Measurements from ENCODE around the gene LENG1. TPM values are rescaled to one million over a fixed set of nuclear protein-coding genes. Genes with fewer than 3 reads are reported as not detected.
A peak's percentile ranks its signal among the peaks of the same experiment; 100 is the strongest.
"Not testable (repeated sequence)": the region's sequence is repeated elsewhere in the genome, so short reads cannot be mapped to it uniquely, and the experiment has no call there.

Gene LENG1
- 10 to 100 TPM in 1 of 5 donors, 1 to 10 TPM in 4; 6.5 to 12.3 (median 7.9) TPM for polyA plus RNA-seq (ENCODE audit: insufficient read depth in 1 of 5, insufficient read length in 5 of 5, low replicate concordance in 1 of 5)
- long read RNA-seq, donor 1, transcript LENG1-201 (4 exons, 1,542 nt): major isoform, 10 of 18 reads
- long read RNA-seq, donor 1, partial matches to known transcripts: 8 of 18 reads
- long read RNA-seq, donor 1, other reads (novel, unspliced or antisense): 0 of 18 reads
- long read RNA-seq, donor 2, transcript LENG1-201 (4 exons, 1,542 nt): major isoform, 6 of 6 reads
- long read RNA-seq, donor 2, partial matches to known transcripts: 0 of 6 reads
- long read RNA-seq, donor 2, other reads (novel, unspliced or antisense): 0 of 6 reads
- long read RNA-seq, donor 3, transcript LENG1-201 (4 exons, 1,542 nt): major isoform, 10 of 10 reads
- long read RNA-seq, donor 3, partial matches to known transcripts: 0 of 10 reads
- long read RNA-seq, donor 3, other reads (novel, unspliced or antisense): 0 of 10 reads
- long read RNA-seq, donor 4, partial matches to known transcripts: 0 of 1 reads
- long read RNA-seq, donor 4, other reads (novel, unspliced or antisense): 0 of 1 reads
- long read RNA-seq, donor 5, transcript LENG1-201 (4 exons, 1,542 nt): major isoform, 5 of 5 reads
- long read RNA-seq, donor 5, partial matches to known transcripts: 0 of 5 reads
- long read RNA-seq, donor 5, other reads (novel, unspliced or antisense): 0 of 5 reads
- long read RNA-seq, donor 6, transcript LENG1-201 (4 exons, 1,542 nt): major isoform, 5 of 5 reads
- long read RNA-seq, donor 6, partial matches to known transcripts: 0 of 5 reads
- long read RNA-seq, donor 6, other reads (novel, unspliced or antisense): 0 of 5 reads
- long read RNA-seq, donor 7, transcript LENG1-201 (4 exons, 1,542 nt): major isoform, 7 of 7 reads
- long read RNA-seq, donor 7, partial matches to known transcripts: 0 of 7 reads
- long read RNA-seq, donor 7, other reads (novel, unspliced or antisense): 0 of 7 reads
- long read RNA-seq, donor 8, partial matches to known transcripts: 0 of 4 reads
- long read RNA-seq, donor 8, other reads (novel, unspliced or antisense): 0 of 4 reads

DNA sequence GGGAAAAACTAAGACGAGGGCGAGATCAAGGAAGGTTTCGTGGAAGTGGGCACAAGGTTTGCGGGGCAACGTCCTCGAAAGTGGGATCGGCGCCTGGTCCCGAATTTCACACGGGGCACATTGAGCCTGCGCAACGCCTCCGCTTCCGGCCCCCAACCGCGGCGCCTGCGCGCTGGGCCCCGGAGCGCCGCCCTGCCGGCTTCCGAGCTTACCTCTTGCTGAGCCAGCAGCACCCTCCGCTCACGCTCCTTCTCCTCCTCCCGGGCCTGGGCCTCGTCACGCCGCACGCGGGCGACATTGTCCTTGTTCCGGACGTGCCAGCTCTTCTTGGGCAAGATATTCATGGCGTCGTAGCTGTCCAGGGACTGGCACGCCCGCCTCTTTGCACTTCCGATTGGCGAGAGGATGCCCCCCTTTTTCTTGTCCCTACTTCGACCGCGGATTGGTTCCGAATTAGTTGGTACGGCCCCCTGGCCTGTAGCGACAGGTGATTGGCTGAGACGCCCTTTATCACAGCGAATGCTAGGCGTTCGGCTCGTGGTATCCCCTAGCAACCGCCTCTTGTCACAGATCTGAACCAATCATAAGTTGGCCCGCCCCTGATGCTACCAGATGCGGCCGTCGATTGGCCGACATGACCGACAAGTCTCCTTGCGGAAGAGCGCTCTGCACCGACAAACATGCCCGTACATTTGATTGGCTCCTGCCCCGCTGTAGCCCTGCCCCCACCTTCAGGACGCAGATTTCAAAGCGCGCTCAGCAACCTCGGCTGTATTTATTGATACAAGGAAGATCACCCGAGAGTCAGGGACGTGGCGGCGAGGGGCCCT, at the start of gene LENG1:
LENG1 (minus strand) TSS at position 370 of the 830 bp plus-strand sequence; CDS start at position 344, 26 bp downstream.
- DNase-seq: peak; percentile 99 to 100

DNA sequence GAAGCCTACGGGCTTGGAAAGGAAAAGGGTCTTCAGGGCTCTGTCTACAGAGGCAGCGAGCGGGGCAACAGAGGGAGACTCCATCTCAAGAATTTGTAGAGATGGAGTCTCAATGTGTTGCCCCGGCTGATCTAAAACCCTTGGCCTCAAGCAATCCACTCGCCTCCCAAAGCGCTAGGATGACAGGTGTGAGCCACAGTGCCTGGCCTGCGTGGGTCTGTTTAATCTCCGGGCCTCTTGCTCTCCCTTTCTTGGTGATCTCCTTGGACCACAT, 49.2 kb upstream of the LENG1 start:
- DNase-seq: no peak

DNA sequence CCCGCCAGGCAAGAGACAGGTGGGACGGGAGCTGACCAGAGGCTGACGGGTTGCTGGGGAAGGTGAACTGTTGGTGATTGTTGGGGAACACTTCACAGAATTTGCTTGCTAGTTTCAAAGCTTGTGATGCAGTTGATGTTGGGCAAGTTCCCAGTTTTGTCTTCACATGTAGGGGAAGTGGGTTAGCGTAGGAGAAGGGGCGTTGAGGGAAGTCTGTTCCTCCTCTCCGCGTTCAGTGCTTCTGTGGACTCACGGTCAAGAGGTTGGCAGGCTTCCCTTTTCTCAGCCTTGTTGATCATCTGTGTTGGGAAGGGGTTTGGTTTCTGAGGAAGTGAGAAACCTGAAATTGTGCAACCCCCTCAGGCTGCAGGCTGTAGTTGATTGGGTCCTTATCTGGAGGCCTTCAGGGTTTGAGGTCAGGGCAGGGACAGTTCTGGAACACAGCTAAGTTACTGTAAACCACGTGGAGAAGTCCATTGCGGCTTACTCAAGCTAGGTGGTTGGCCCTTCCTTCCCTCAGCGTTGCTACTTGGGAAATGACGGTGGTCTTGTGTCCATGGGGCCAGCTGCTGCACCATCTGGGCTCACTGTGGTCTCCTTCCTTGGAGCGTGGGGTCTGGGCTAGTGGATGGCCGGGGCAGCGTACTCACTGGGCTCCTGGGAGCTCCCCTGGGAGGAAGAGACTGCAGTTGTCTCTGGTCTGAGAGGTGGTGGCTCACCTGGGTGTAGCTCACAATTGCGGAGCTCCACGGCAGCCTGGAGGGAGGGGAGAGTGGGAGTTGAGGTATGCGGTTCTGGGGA, 48.7 kb upstream of the LENG1 start:
- peak; percentile 79 to 81 for DNase-seq

DNA sequence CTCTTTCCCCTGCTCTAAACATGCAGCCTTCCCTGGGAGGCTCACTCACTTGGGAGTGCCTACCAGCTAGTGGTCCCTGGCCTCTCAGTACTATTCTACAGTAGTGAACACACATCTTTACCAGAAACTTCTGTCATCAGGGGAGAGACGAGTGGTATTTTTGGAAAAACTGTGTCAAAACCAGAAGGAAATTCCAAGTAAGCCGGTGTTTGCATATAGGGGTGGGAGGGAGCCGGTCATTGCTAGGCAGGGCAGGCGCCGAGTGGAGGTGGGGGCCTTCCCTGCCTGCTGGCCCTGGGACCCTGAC, 48.1 kb upstream of the LENG1 start:
- DNase-seq: no peak

DNA sequence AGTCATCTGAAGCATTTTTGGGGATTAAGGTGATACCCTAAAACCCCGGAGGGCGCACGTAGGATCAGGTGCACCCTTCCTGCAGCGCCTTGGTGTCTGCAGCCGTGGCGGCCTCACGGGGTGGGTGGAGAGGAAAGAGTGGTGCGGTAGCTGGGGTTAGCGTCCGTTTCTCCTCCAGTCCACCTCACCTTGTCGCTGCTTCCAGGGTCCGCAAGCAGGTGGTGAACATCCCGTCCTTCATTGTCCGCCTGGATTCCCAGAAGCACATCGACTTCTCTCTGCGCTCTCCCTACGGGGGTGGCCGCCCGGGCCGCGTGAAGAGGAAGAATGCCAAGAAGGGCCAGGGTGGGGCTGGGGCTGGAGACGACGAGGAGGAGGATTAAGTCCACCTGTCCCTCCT, 47.7 kb upstream of the LENG1 start:
- DNase-seq: not testable (repeated sequence)

DNA sequence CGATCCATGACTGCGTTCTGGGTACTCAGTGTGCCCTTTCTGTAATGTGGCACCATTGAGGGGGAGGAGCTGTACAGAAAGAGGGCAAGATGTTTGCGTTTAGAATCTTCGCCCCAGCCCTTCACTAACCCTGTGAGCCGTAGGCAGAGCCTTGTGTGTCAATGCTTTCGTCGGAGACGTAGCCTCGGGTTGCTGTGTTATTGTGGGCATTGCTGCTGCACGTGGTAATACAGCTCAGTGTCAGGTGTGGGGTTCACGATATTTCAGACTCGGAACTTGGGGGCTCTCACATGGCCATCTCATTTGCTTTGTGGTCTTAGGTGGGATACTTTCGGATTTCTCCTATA, 47.3 kb upstream of the LENG1 start:
- DNase-seq: no peak

DNA sequence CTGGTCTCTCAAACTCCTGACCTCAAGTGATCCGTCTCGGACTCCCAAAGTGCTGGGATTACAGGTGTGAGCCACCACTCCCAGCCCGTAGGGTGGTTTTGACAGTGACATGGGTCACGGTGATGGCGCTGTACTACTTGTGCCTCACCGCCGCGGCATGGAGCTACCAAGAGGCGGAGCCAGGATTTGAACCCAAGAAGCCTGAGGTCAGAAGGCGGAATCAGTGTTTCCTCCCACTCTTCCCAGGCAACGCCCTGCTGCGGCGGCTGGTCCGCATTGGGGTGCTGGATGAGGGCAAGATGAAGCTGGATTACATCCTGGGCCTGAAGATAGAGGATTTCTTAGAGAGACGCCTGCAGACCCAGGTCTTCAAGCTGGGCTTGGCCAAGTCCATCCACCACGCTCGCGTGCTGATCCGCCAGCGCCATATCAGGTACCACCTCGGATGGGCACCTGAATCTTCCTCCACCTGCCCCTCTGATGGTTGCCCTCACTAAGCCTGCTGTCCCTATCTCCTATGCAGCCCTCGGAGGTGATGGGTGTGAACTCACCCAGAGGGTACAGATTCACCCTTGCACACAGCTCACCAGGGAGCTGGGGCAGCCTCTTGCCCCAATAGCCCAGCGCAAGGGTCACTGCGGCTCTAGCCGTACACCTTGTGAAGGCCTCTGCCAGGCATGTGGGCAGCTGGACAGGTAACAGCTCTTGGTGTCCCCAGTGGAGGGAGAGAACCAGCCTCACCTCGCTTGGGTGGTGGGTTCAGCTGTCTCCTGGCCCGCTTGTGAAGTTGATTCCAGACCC, 46.7 kb upstream of the LENG1 start:
- DNase-seq: no peak

DNA sequence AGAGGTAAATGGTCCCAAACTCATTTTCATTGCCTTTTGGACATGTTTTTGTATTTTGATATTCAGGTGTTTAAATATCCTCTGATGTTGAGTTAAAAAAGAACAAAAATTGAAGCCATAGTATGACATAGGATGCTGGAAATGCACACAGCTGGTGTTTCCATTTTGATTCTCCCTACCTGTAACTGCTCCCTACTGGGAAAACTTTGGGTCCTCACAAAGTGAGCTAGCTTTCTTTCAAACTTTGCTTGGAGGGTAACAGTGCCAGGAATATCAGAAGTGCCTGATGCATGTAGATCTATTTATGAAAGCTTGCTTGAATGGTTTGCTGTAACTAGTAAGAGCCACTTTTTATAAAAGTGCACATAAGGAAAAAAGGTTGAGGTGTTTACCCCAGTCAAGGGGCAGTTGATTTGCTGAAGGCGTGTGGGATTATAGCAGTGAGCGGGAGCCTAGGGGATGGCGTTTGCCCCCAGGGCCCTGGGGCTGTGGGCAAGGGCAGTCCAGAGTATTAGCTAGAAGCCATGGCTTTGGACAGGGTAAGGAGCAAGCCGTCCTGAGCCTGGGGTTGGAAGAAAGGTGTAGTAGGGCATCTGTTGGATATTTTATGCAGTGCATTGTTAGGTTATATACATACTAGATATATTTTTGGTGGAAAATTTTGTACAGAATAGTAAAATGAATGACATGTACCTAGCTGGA, 45.4 kb upstream of the LENG1 start:
- no peak for DNase-seq

DNA sequence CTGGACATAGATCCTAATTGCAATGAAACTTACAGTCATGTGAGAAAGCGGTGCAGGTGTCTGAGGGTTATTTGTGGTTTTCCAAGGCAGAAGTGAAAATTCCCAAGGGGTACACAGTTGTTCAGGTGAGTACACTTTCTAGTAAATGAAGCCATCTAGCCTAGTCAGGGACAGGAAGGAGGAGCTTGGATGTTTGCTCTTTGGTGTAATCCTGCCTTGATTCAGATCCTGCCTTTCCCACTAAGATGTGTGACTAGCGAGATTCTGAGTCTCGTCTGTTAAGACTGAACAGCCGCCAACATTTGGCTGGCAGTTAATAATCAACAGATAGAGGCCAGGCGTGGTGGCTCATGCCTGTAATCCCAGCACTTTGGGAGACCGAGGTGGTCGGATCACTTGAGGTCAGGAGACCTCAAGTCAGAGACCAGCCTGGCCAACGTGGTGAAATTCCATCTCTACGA, 43.7 kb upstream of the LENG1 start:
- no peak for DNase-seq

DNA sequence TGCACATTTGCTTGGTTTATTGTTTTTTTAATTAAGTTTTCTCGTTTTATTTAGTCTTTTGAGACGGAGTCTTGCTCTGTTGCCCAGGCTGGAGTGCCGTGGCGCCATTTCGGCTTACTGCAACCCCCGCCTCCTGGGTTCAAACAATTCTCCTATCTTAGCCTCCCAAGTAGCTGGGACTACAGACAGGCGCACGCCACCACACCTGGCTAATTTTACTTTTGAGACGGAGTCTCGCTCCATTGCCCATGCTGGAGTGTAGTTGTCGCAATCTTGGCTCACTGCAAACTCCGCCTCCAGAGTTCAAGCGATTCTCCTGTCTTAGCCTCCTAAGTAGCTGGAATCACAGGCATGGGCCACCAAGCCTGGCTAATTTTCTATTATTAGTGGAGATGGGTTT, 42.5 kb upstream of the LENG1 start:
- no peak for DNase-seq

DNA sequence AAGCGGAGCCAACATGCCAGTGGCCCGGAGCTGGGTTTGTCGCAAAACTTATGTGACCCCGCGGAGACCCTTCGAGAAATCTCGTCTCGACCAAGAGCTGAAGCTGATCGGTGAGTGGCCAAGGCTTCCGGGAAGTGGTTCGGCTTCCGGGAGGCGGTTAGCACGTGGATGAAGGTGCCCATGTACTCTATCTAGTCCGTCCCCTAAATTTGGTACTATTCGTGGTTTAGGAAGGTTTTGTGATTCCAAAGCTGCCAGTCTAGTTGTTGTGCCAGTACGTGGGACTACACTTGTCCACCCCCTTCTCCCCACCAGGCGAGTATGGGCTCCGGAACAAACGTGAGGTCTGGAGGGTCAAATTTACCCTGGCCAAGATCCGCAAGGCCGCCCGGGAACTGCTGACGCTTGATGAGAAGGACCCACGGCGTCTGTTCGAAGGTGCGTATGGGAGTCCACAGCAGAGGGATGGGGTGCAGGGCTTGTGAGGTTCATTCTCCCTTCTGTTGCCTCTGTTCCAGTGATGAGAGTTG, 41.7 kb upstream of the LENG1 start:
- DNase-seq: no peak

DNA sequence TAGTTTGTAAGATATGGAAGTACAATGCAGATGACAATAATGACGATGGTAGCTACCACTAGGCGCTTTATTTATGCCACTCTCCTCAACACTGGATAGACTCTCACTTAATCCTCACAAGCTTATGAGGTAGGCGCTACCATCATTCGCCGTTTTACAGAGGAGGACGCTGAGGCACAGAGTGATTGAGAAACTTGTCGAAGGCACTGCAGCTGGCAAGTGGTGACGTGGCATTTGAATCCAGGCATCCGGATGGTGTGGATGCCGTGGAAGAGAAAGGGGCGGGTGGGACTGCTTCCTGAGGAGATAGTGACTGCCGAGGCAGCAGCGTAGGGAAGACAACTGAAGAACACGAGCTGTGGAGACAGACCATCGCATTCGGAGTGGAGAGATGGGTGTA, 39.9 kb upstream of the LENG1 start:
- no peak for DNase-seq

DNA sequence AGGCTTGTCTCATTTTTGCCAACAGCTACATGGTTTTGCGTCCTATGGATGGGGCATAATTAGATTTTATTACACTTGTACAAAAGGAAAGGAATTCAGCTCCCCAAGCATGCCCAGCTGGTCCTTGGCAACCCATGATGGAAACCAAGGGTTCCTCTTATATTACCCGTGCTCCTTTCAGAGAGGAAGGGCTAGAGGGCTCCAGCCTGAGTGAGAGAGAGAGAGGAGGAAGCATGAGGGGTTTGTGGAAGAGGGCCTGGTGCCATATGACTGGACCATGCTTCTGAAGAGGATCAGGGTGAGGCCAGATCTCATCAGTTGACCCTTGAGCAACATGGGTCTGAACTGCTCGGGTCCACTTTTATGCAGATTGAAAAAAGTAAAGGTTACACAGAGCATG, 37.6 kb upstream of the LENG1 start:
- DNase-seq: no peak

DNA sequence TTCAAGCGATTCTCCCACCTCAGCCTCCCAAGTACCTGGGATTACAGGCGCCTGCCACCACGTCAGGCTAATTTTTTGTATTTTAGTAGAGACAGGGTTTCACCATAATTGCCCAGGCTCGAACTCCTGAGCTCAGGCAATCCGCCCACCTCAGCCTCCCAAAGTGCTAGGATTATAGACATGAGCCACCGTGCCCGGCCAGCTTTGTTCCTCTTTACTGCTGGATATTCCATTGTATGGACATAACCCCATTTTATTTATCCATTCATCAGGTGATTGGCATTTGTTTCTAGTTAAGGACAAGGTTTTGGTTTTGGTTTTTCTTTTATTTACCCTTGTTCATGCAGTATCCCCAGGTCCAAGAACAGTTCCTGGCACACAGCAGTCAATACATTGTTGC, 37.0 kb upstream of the LENG1 start:
- no peak for DNase-seq

DNA sequence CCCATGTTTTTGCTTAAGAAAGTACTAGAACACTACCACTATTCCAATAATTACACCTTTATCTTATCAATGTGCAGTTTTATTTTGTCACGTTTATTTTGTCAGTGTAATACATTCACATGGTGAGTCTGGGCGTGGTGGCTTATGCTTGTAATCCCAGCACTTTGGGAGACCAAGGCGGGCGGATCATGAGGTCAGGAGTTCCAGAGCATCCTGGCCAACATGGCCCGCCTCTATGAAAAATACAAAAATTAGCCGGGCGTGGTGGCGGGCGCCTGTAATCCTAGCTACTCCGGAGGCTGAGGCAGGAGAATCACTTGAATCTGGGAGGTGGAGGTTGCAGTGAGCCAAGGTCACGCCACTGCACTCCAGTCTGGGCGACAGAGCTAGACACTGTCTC, 34.9 kb upstream of the LENG1 start:
- not testable (repeated sequence) for DNase-seq

DNA sequence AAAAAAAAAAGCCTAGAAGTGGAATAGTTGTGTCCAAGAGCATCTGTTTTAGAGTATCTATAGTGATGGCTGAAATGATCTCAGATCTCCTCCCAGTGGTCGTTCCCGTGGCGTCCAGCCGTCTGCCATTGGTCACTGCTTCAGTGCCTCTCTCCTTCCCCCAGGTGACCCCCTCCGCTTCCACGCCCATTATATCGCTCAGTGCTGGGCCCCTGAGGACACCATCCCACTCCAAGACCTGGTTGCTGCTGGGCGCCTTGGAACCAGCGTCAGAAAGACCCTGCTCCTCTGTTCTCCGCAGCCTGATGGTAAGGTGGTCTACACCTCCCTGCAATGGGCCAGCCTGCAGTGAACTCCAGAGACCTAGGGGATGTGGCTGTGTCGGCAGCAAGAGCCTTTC, 33.5 kb upstream of the LENG1 start:
- no peak for DNase-seq

DNA sequence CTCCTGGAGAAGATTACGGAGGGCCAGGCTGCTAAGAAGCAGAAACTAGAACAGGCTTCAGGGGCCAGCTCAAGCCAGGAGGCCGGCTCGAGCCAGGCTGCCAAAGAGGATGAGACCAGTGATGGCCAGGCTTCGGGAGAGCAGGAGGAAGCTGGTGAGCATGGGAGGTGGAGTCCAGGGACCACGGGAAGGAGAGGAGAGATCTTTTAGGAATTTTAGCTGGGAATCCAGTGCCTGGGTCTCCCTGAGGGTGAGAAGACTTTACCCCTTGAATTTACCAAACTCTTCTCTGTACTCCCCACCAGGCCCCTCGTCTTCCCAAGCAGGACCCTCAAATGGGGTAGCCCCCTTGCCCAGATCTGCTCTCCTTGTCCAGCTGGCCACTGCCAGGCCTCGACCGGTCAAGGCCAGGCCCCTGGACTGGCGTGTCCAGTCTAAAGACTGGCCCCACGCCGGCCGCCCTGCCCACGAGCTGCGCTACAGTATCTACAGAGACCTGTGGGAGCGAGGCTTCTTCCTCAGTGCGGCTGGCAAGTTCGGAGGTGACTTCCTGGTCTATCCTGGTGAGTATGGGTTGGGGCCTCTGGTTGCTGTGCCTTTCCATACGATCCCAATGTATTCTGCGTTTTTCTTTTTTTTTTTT, 32.4 kb upstream of the LENG1 start:
- DNase-seq: no peak

DNA sequence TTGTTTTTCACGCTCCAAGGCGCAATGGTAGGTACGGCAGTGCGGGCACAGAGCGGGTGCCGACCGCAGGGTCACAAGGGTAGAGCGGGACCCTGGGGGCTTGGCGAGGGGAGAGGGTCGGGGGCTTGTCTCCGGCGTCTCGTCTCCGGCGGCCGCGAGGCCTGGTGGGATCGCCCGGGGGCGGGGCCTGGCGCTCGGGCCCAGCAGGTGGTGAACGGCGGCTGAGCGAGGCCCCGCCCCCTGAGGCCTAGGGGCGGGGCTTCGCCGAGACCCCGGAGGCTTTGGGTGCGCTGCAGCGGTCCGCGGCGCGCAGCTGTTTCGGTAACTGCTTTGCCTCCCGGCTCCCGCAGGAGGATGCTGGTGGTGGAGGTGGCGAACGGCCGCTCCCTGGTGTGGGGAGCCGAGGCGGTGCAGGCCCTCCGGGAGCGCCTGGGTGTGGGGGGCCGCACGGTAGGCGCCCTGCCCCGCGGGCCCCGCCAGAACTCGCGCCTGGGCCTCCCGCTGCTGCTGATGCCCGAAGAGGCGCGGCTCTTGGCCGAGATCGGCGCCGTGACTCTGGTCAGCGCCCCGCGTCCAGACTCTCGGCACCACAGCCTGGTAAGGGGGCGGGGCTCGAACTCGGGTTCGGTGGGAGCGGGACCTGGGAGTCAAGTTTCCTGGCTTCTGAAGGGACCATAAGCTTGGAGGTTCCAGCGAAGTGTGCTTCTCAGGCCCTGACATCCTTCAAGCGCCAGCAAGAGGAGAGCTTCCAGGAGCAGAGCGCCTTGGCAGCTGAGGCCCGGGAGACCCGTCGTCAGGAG, 31.7 kb upstream of the LENG1 start, which contains the start of gene TSEN34:
TSEN34 (plus strand) TSS at position 298 of the 800 bp plus-strand sequence; CDS start at position 355, 57 bp downstream.
- peak; percentile 94 to 95 for DNase-seq

Measured in right lung (tissue), 10 donors.